Adrenal gland (tissue), 12 donors: ENCODE data around the gene TAOK2. TPM values are rescaled to one million over a fixed set of nuclear protein-coding genes. Genes with fewer than 3 reads are reported as not detected.
A peak's percentile ranks its signal among the peaks of the same experiment; 100 is the strongest.

ENCODE experiments used
- DNase-seq, 7 donors: peaks; one replicate each; pipeline ENCODE4 v3.0.0-alpha.2; 2019 to 2020
- H3K27ac ChIP-seq, 5 donors: fragments of 200-600 bp; sonication (generic) in 4 of 5; 1 replicate in 3 of 5; 2 replicates in 2 of 5; pipeline versions ENCODE4 v1.5.1 to v1.8.0; 2016 to 2020; ENCODE audit warnings: mild to moderate bottlenecking in 1 of 5
- H3K27me3 ChIP-seq: fragments of 200-600 bp; 2 replicates; pipeline ENCODE4 v1.8.0; 2021
- H3K36me3 ChIP-seq, 2 donors: fragments of 200-600 bp; replicated peaks in 1 of 2; 1 replicate in 1 of 2; 2 replicates in 1 of 2; pipeline versions ENCODE4 v1.5.1 to v1.8.0; 2018 to 2022
- H3K4me1 ChIP-seq, 2 donors: fragments of 200-600 bp; replicated peaks in 1 of 2; 1 replicate in 1 of 2; 2 replicates in 1 of 2; pipeline versions ENCODE4 v1.5.1 to v1.8.0; 2018 to 2021
- H3K4me3 ChIP-seq, 4 donors: fragments of 200-600 bp; sonication (generic) in 3 of 4; one replicate each; pipeline ENCODE4 v1.5.1; 2016 to 2018
- H3K9me3 ChIP-seq, 3 donors: fragments of 200-600 bp; sonication (generic) in 1 of 3; replicated peaks in 1 of 3; 1 replicate in 2 of 3; 2 replicates in 1 of 3; pipeline versions ENCODE4 v1.5.1 to v1.8.0; 2016 to 2021
- POLR2A ChIP-seq, 2 donors: fragments of 450-650 bp; IDR thresholded peaks; one replicate each; pipeline ENCODE4 v1.6.1; 2017; ENCODE audit warnings: antibody characterized with exemption in 2 of 2, mild to moderate bottlenecking in 2 of 2, moderate library complexity in 1 of 2
- WGBS, 4 donors: extraction: QIAGEN DNeasy Blood & Tissue Kit in 2 of 4; methylation state at CpG; one replicate each; pipeline versions ENCODE4 v1.1.5 to v1.1.7; 2013 to 2017; 5-methylcytosine and 5-hydroxymethylcytosine counted together
- intact Hi-C, 2 donors: fragments of 100-400 bp; cut with DNase I; formaldehyde crosslinking; loops; one replicate each; pipeline versions ENCODE4 v1.14.1 to v1.15.0; 2022 to 2023
- polyA plus RNA-seq, 3 donors: library from polyadenylated mRNA; stranded (reverse); fragments of 200-250 nt in 2 of 3; fragments of 350-450 nt in 1 of 3; fragmentation: Illumina TruSeq in 1 of 3; extraction: RNeasy Lipid Tissue Mini Kit (QIAGEN cat#74804) in 1 of 3; gene quantifications; one replicate each; pipeline ENCODE4 v1.2.3, GENCODE V29; 2013 to 2014
- total RNA-seq, 9 donors: library from RNA; depleted of rRNA in 4 of 9; stranded (reverse); fragments of >200 nt in 4 of 9; fragments of 120-200 nt in 1 of 9; fragmentation: NEBNext Ultra II Directional in 1 of 9; extraction: Animal tissue kit (Norgen Biotek cat#: 25700) in 1 of 9; gene quantifications; one replicate each; pipeline versions ENCODE4 v1.1.0 to v1.2.4, GENCODE V29; 2013 to 2023
- TF ChIP-seq, protein P1 (sequence below), 6 experiments: fragments of 450-650 bp in 4 of 6; fragments of 200-600 bp in 2 of 6; sonication (generic) in 1 of 6; IDR thresholded peaks; 1 replicate in 5 of 6; 2 replicates in 1 of 6; pipeline versions ENCODE4 v1.5.1 to v1.8.0; 2016 to 2021; ENCODE audit warnings: antibody characterized with exemption in 6 of 6, mild to moderate bottlenecking in 2 of 6, moderate library complexity in 1 of 6
- donor health status: healthy with polysubstance abuse.
- donor health status: Bipolar disorder and iron deficiency.
- donor health status: DM: yes; HTN: yes; CAD: no.
- donor health status: DM: no; HTN: no; CAD: no.
- donor health status: DM: no; HTN: no; CAD: no.
- donor health status: DM: yes; HTN: yes; CAD: no.

TAOK2 gene
- total and polyA plus RNA-seq, 12 donors, result 36.6 to 135 (median 72.3) TPM

DNA sequence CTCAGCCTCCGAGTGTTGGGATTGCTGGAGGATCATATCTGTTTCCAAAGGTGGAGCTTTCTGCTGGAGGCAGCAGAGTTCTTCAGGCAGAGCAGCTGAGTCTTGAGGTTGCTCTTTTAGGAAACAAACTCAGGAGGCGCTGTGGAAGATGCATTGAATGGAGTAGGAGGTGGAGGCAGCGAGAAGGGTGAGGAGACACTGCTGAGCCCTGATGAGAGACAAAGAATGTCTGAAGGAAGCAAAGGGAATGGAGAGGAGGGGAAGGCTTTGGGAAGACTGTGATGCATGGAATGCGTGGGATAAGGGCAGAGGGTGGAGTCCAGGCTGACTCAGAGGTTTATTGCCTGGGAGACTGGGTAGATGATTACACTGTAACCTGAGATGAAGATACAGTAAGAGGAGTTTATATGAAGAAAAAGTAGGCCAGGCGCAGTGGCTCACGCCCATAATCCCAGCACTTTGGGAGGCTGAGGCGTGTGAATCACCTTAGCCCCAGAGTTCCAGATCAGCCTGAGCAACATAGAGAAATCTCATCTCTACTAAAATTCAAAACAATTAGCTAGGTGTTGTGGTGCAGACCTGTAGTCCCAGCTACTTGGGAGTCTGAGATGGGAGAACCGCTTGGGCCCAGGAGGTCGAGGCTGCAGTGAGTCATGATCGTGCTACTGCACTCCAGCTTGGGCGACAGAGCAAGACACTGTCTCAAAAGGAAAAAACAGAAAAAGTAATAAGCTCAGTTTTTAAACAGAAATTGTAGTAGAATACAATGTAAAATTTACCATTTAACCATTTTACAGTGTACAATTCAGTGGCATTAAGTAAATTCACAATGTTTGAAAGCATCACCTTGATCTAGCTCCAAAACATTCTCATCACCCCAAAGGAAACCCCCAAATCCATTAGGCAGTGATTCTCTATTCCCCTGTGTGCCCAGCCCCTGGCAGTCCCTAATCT lies 29.5 kb upstream of the TAOK2 start:
- peak in 1 of 2 donors; percentile 51 for TF ChIP-seq POLR2A (IDR thresholded peaks at IDR 0.05)
- TF ChIP-seq, protein P1, sequence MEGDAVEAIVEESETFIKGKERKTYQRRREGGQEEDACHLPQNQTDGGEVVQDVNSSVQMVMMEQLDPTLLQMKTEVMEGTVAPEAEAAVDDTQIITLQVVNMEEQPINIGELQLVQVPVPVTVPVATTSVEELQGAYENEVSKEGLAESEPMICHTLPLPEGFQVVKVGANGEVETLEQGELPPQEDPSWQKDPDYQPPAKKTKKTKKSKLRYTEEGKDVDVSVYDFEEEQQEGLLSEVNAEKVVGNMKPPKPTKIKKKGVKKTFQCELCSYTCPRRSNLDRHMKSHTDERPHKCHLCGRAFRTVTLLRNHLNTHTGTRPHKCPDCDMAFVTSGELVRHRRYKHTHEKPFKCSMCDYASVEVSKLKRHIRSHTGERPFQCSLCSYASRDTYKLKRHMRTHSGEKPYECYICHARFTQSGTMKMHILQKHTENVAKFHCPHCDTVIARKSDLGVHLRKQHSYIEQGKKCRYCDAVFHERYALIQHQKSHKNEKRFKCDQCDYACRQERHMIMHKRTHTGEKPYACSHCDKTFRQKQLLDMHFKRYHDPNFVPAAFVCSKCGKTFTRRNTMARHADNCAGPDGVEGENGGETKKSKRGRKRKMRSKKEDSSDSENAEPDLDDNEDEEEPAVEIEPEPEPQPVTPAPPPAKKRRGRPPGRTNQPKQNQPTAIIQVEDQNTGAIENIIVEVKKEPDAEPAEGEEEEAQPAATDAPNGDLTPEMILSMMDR (IDR thresholded peaks at IDR 0.05), result peak in 1 of 6 experiments; percentile 10
- Histone ChIP-seq H3K27ac (peak overlapping the region; percentile 59 to 87 (median 66)), H3K4me3 (no peak overlapping the region), H3K9me3 (no peaks in the 10 kb centered on the region), H3K36me3 (no peaks in the 10 kb centered on the region), H3K27me3 (no peaks in the 10 kb centered on the region), H3K4me1 (no peaks in the 10 kb centered on the region)
- WGBS, 4 donors, result 41 to 46% (median 44%) methylated on average over 11 of the region's 11 CpGs
- intact Hi-C loops, result no loop called here
- DNase-seq, result peak; percentile 46 to 84 (median 78)

DNA sequence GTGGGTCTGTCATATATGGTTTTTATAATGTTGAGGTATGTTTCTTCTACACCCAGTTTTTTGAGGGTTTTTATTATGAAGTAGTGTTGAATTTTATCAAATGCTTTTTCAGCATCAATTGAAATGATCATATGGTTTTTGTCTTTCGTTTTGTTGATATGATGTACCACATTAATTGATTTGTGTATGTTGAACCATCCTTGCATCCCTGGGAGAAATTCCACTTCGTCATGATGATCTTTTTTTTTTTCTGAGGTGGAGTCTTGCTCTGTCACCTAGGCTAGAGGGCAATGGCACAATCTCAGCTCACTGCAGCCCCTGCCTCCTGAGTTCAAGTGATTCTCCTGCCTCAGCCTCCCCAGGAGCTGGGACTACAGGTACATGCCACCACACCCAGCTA lies 25.8 kb upstream of the TAOK2 start:
- Histone ChIP-seq H3K27ac (no peak overlapping the region), H3K9me3 (no peaks in the 10 kb centered on the region), H3K4me3 (no peak overlapping the region), H3K27me3 (no peaks in the 10 kb centered on the region), H3K4me1 (no peaks in the 10 kb centered on the region), H3K36me3 (no peaks in the 10 kb centered on the region)
- no peak for TF ChIP-seq POLR2A (IDR thresholded peaks at IDR 0.05)
- TF ChIP-seq, protein P1 (IDR thresholded peaks at IDR 0.05), result no peak
- no peak for DNase-seq
- intact Hi-C loops, result no loop called here
- WGBS, 4 donors, result 78 to 90% (median 84%) methylated on average over 2 of the region's 2 CpGs

DNA sequence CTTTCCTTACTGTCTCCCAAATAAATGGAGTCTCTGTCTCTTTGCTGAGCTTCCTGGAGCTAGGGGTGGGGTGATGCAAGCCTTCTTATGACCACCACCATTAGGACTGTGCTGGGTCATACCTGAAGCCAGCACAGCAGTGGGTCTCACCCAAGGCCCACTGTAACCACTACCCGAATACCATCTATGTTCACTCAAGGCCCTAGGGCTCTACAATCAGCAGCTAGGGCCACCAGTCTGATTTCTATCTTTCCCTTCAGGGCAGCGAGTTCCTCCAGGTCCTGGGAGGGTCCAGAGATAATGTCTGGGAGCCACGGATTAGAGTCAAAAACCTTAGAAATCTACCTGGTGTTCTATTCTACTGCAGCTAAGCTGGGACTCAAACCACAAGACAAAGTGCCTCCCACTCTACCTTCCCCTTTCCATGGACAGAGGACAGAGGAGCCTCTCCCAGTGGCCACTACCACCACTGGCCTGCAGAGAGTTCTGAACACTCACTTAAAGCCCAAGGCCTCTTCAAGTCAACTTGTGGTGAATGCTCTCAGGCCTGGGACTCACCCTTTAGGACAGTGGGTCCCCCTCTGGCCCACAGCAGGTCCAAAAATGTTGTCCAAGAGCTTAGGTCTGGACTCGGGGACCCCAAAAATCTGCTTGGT lies 22.7 kb upstream of the TAOK2 start:
- DNase-seq, result no peak
- WGBS, 4 donors, result 84 to 93% (median 89%) methylated on average over 3 to 4 of the region's 4 CpGs
- intact Hi-C loops, result no loop called here
- TF ChIP-seq, protein P1 (IDR thresholded peaks at IDR 0.05), result no peak
- no peak for TF ChIP-seq POLR2A (IDR thresholded peaks at IDR 0.05)
- H3K36me3 ChIP-seq, result no peaks in the 10 kb centered on the region
- H3K27me3 ChIP-seq, result no peaks in the 10 kb centered on the region
- no peaks in the 10 kb centered on the region for H3K9me3 ChIP-seq
- no peak overlapping the region for H3K4me3 ChIP-seq
- H3K27ac ChIP-seq, result no peak overlapping the region
- H3K4me1 ChIP-seq, result no peaks in the 10 kb centered on the region

DNA sequence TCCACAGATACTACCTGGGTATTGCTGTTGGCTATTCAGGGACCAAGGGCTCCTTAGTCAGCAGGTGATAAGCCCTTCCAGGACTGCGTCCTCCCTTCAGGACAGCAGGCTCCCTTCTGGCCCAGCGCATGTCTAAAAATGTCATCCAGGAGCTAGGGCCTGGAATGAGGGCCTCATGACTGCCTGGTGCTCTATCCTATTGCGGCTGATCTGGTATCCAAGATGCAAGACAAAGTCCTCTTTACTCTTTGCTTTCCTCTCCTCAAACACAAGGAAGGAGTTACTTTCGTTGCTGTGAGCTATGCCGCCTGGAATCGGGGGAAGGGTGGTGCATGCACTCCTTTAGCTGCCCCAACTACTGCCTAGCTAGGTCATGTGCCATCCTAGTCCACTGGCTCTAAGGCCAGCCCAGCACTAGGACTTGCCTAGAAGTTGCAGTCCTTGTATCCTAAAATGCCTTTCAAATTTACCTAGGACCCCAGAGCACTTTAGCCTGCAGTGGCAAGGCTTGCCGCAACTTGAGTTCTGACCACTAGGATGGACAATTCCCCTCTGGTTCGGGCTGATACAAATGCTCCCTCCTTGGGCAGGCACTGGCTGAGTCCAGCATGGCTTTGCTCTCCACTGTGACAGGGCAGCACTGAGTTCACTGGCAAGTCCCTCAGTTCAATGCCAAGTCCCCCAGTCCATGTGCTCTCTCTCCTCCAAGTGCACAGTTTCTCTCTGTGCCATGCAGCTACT lies 21.9 kb upstream of the TAOK2 start:
- H3K27me3 ChIP-seq, result no peaks in the 10 kb centered on the region
- DNase-seq, result no peak
- 85 to 92% (median 90%) methylated on average over 4 to 8 of the region's 8 CpGs for WGBS, 4 donors

More for the DNA sequence above, 21.9 kb upstream of the TAOK2 start:
- Histone ChIP-seq H3K36me3 (no peaks in the 10 kb centered on the region), H3K27ac (no peak overlapping the region), H3K4me3 (no peak overlapping the region), H3K9me3 (no peaks in the 10 kb centered on the region), H3K4me1 (no peaks in the 10 kb centered on the region)
- no peak for TF ChIP-seq POLR2A (IDR thresholded peaks at IDR 0.05)
- TF ChIP-seq, protein P1 (IDR thresholded peaks at IDR 0.05), result no peak
- intact Hi-C loops, result no loop called here
